Cardiac atrium fibroblast (primary cell): ENCODE data around the gene XAGE5. TPM values are rescaled to one million over a fixed set of nuclear protein-coding genes. Genes with fewer than 3 reads are reported as not detected.

Experiments
- total RNA-seq: library from RNA; depleted of rRNA; stranded (reverse); fragments of >200 nt; gene quantifications from 2 replicates; pipeline ENCODE4 v1.2.3, GENCODE V29; 2015

The XAGE5 gene
- total RNA-seq, result not detected in 2 replicates

DNA sequence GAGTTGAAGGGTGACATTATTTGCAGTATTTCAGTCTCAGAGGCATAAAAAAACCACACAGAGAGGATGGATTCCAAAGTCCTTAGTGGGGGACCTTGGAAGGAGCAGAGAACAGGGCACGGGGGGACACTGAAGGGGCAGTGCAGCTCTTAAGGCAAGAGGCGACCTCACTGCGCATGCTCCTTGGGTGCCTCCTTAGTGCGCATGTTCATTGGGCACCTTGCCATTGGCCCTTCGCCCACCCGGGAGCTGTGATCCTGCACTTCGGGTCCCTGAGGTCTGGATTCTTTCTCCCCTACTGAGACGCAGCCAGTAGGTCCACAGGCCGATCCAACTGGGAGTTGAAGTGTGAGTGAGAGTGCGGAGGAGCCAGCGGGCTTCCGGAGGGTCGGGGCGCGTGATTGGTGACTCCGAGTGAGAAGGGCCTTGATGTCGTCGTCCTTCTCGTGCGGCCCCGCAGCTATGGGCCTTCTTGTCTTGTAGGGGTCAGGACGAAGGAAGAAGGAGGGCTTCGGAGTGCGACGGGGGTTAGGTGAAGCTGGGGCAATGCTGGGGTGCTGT, at the start of gene XAGE5:
TSS of gene XAGE5 (plus strand) at position 223 of the 561 bp plus-strand sequence. CDS start 1,280 bp downstream, outside the sequence.

DNA sequence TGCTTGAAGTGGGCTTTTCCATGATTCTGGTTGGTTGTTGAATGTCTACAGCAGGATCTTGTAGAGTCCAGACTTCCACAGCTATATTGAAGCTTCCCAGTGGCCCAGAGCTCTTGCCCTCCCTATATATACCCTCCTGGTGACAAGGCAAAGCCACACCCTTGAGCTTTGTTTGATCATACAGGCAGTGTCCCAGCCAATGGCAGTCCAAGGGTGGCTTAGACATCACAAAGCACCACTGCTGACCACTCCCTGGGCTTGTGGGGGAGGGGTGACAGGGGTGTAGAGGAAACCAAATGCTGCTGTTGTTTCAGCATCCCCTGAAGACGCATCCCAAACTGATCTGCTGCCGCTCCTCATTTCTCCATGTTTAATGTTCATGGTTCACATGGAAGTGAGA, 13.8 kb upstream of the XAGE5 start, which contains the start of gene SPANXN5:
TSS of gene SPANXN5 (minus strand) at position 101 of the 400 bp plus-strand sequence. CDS start at position 22, 79 bp downstream.

Other genes with a start within 250 kb of the XAGE5 start
- gene SSX7, start 156.4 kb upstream of the XAGE5 start, total RNA-seq, result not detected in 2 replicates
- not detected in 2 replicates for gene SSX2, start 104.1 kb upstream of the XAGE5 start, total RNA-seq
- gene SSX2B, start 60.0 kb upstream of the XAGE5 start, total RNA-seq, result not detected in 2 replicates
- not detected in 2 replicates for gene SPANXN5, start 13.9 kb upstream of the XAGE5 start, total RNA-seq
- not detected in 2 replicates for gene XAGE3, start 56.8 kb downstream of the XAGE5 start, total RNA-seq
- gene FAM156B, start 86.0 kb downstream of the XAGE5 start, total RNA-seq, result 18.3 and 22.0 TPM in 2 replicates
- gene FAM156A, start 147.2 kb downstream of the XAGE5 start, total RNA-seq, result 11.5 and 14.3 TPM in 2 replicates
- 1.3 TPM in 2 replicates for gene GPR173, start 237.5 kb downstream of the XAGE5 start, total RNA-seq